Activated CD4-positive, alpha-beta T cell treated with anti-CD3 and anti-CD28 coated beads, Interleukin-2, amount 50 U/mL, for 1 hour (primary cell): Measurements from ENCODE around the gene SUPT6H.
"Not testable (repeated sequence)": the region's sequence is repeated elsewhere in the genome, so short reads cannot be mapped to it uniquely, and the experiment has no call there.

ENCODE experiments used
- DNase-seq: peaks from one replicate; pipeline ENCODE4 v3.0.0-alpha.2; 2020

SUPT6H gene

DNA sequence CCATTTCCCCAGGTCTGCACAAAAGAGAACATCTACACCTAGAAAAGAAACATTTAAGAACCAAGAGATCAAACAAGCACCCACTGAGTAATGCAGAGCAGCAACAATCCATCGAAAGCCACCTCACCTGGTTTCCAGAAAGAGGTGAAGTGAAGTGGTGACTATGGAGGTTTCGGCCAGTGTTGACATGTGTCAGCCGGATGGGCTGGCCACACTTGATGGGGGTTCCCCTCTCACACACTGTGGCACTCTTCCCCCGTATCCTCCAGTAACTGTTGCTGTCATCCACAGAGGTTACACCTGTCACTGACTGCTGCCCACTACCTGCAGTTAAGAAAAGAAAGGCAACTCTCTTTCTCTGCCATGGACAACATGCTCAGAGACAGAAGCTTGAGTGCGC is 6.8 kb upstream of the SUPT6H start:
- no peak for DNase-seq

GRCh38 chr17:28657756-28658155 is 4.2 kb upstream of the SUPT6H start:
- no peak for DNase-seq

DNA sequence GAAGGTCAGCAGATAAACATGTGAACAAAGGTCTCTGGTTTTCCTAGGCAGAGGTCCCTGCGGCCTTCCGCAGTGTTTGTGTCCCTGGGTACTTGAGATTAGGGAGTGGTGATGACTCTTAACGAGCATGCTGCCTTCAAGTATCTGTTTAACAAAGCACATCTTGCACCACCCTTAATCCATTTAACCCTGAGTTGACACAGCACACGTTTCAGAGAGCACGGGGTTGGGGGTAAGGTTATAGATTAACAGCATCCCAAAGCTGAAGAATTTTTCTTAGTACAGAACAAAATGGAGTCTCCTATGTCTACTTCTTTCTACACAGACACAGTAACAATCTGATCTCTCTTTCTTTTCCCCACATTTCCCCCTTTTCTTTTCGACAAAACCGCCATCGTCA is 3.7 kb upstream of the SUPT6H start:
- not testable (repeated sequence) for DNase-seq

DNA sequence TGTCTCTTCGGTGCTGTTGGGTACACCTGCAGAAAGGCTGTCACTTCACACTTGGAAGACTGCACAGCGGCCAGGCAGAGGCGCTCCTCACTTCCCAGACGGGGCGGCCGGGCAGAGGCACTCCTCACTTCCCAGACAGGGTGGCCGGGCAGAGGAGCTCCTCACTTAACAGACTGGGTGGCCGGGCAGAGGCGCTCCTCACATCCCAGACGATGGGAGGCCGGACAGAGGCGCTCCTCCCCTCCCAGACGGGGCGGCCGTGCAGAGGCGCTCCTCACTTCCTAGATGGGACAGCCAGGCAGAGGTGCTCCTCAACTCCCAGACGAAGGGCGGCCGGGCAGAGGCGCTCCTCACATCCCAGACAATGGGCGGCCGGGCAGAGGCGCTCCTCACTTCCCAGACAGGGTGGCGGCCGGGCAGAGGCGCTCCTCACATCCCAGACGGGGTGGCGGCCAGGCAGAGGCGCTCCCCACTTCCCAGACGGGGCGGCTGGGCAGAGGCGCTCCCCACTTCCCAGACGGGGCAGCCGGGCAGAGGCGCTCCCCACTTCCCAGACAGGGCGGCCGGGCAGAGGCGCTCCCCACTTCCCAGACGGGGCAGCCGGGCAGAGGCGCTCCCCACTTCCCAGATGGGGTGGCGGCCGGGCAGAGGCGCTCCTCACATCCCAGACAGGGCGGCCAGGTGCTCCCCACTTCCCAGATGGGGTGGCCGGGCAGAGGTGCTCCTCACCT is 3.1 kb upstream of the SUPT6H start:
- DNase-seq = not testable (repeated sequence)

DNA sequence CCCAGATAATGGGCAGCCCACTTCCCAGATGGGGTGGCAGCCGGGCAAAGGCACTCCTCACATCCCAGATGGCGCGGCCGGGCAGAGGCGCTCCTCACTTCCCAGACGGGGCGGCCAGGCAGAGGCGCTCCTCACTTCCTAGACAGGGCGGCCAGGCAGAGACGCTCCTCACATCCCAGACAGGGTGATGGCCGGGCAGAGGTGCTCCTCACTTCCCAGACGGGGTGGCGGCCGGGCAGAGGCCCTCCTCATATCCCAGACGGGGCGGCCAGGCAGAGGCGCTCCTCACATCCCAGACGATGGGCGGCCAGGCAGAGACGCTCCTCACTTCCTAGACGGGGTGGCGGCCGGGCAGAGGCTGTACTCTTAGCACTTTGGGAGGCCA is 2.5 kb upstream of the SUPT6H start:
- DNase-seq = not testable (repeated sequence)

DNA sequence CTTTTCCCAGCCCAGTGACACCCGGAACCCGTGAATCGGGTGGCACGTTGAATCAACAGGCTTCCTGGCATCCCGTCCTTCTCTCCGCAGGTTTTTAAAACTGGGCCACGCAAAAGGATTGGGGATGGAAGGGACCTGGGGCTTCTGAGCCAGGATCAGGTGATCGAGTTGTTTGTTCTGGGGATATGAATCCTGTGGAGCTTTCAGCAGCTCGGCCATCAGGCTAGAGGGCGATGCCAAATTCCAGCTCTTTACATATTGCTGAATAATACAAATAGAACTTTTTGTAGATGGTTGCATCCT is 473 bp downstream of the SUPT6H start:
- DNase-seq = no peak

GRCh38 chr17:28663723-28664122 is 1.7 kb downstream of the SUPT6H start:
- DNase-seq = no peak

DNA sequence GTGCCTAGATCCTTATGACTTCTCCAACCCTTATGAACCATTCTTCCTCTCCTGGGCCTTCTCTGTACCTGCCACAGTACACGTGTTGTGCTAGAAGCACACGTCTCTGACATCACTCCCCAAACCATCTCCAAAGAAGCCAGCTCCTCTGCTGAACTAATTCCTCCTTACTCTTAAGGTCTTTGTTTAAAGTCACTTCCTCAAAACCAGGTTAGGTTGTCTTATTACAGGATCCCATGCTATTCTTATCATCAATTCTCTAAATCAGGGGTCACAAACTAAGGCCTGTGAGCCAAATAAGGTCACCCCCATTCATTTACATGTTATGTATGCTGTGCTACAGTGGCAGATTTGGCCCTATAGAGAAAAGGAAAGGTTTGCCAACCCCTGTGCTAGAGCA is 4.0 kb downstream of the SUPT6H start:
- no peak for DNase-seq

DNA sequence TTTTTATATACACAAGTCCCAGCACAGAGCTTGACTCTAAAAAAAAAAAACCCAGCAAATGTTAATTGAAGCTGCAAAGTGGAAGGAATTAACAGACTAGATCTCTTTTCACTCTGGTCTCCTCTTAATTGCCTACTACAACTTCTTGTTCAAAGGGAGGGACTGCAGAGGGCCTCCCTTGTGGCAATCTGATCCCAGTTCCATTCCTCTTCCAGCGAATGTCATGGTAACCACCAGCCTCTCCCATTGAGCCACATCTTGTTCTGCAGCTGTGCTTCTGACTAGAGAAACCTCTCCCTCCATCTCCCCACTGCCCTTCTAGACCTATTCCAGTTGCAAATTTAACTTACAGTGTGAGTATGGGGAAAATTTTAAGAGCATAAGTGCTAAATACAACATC is 5.9 kb downstream of the SUPT6H start:
- no peak for DNase-seq

DNA sequence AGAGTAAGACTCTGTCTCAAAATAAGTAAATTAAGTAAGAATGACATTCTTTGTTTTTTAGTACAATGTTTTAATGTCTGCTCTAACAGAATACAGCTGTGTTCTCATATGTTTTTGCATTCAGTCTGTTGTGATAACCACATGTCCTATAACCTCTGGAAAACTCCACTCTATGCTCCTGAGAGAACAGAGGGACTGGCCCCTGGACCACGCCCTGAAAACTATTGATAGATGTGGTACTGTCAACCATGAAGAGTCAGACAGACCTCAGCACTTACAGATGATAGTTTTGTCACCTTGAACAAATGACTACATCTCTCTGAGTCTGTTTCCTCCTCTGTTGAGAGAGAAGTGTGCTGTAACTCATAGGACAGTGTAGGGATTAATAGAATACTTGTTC is 7.9 kb downstream of the SUPT6H start:
- DNase-seq = no peak

GRCh38 chr17:28675490-28675889 is 13.5 kb downstream of the SUPT6H start:
- no peak for DNase-seq

DNA sequence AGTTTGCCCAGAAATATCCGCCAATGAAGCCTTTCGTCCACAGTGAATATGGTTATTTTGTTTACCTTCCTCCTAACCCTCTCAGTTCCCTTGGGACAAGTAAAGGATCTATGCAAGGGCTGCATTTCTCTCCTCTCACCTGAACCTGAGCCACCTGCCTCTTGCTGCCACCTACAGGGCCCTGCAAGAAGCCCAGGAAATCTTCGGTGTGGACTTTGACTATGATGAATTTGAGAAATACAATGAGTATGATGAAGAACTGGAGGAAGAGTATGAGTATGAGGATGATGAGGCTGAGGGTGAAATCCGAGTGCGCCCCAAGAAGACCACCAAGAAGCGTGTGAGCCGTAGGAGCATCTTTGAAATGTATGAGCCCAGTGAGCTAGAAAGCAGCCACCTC is 14.0 kb downstream of the SUPT6H start:
- DNase-seq = no peak

GRCh38 chr17:28682655-28683054 is 20.6 kb downstream of the SUPT6H start:
- DNase-seq = no peak

GRCh38 chr17:28684963-28685362 is 23.0 kb downstream of the SUPT6H start:
- DNase-seq = no peak

DNA sequence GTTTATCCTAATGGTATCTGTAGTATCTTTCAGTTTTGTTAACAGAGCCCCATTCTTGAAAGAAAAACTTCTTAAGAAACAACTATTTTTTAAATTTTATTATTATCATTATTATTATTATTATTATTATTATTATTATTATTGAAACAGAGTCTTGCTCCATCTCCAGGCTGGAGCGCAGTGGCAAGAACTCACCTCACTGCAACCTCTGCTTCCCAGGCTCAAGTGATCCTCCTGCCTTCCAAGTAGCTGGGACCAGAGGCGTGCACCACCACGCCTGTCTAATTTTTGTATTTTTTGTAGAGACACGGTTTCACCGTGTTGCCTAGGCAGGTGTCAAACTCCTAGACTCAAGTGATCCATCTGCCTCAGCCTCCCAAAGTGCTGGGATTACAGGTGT is 23.4 kb downstream of the SUPT6H start:
- DNase-seq = no peak

DNA sequence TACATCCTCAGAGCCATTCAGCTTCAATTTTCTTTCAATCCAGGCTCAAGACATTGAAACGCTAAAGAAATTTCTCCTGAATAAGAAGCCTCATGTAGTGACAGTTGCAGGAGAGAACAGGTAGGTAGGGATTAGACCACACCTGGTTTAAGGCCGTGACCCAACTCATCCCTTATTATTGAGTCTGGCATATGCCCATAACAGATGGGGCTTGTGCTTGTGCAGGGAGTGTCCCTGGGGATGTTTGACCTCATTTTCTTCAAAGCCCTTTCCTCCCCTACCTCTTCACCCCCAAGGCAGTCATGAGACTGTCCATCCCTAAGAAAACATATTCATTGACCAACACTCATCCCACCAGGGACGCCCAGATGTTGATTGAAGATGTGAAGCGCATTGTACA is 24.3 kb downstream of the SUPT6H start:
- DNase-seq = no peak

GRCh38 chr17:28688481-28688880 is 26.5 kb downstream of the SUPT6H start:
- DNase-seq = no peak

- no peak for DNase-seq
Observed at GRCh38 chr17:28689011-28689410, 27.0 kb downstream of the SUPT6H start.

- DNase-seq = no peak
Observed at GRCh38 chr17:28693869-28694268, 31.9 kb downstream of the SUPT6H start.

DNA sequence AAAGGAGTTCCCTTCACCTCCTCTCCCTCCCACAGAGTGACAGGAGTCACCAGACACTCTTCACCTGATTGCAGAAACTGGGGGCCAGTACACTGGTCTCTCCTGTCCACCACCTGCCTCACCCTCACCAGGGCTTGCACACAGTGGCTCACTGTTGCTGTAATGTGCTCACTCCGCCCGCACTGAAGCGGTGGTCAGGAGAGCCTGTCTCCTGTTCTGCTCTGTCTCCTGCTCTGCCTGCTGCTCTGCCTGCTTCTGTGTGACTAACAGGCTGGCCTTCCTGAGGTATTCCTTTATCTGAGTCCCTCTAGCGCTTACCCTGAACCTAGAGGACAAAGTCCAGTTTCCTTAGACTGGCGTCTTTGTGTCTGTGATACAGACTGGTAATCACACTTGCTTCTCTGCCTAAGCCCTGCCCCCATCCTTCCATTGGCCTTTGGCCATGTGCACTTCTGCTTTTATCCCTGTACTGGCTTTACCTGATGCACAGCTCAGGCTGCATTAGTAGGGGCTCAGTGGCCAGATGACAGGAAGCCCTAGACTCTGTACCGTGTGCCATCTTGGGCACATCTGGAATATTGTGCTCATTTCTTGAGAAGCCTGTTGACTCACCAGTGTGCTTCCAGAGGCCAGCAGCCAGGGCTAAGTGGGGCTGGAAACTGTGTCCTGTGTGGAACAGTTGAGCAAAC is 36.4 kb downstream of the SUPT6H start:
- DNase-seq = no peak

DNA sequence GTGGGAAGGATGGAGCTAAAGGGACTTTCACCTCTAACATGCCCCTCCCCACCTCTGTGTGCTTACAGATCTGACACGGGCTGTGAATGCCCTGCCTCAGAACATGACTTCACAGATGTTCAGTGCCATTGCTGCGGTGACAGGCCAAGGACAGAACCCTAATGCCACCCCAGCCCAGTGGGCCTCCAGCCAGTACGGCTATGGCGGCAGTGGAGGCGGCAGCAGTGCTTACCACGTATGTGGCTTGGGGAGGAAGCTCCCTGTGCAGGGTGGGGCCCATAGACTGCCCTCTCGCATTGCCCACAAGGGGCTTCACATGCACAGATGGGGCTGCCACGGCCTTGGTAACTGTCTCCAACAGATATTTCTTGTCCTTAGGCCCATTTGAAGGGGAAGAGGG is 38.3 kb downstream of the SUPT6H start:
- no peak for DNase-seq

- DNase-seq = no peak
Observed at GRCh38 chr17:28700830-28701492, 39.0 kb downstream of the SUPT6H start.

GRCh38 chr17:28702026-28702751 is 40.2 kb downstream of the SUPT6H start:
- no peak for DNase-seq

DNA sequence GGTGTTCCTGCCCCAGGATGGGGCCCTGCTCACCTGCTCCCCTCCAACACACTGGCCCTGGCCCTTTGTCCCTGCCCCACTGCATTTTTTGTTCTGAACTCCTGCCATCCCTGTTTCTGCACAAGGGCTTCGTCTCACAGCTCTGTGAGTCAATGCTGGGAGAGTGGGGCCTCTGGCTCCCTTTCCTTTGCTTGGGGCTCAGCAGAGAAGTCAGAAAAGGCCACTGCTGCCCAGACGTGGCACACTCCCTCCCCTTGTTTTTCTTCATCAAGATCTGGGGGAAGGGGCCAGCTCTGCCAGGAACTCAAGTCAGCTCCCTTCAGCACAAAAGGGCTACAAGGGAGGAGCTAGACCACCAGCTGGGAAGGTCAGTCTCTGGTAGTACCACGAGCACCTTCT is 40.7 kb downstream of the SUPT6H start:
- DNase-seq = no peak
